Astrocyte of the hippocampus (primary cell): ENCODE results near the gene PATZ1.

Source experiments
- DNase-seq: peaks from one replicate; pipeline ENCODE4 v3.0.0; 2011; ENCODE audit warnings: low read depth, low spot score

PATZ1 gene

DNA sequence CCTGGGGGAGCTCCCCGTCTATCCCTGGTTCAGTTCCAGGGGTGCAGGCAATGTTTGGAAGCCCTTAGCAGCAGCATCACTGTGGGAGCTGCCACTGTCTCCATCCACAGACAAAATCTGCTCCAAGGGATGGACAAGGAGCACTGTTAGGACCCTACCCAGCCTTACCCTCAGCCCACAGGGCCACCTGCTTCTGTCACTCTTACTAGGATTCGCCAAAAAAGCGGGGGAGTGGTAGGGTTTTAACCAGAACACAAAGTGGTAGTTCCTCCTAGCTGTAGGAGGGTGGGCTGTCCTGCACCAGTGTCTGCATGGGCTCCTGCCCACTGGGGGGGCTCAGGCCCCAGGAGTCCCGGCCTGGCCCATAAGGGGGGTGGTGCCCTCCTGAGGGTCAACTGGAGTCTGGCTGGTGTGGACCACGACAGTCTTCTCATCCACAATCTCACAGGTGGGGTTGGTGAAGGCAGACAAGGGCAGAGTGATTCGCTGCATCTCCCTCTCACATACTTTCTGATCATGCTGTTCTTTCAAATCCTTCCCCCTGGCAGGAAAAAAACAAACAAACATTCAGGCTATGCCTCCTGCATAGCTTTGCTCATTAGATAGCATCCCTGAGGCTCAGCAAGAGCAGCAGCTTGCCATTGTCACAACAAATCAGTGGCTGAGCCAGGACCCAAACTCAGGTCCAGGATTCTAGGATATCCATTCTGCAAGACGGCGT, 63.2 kb downstream of the PATZ1 start:
- DNase-seq: no peak

DNA sequence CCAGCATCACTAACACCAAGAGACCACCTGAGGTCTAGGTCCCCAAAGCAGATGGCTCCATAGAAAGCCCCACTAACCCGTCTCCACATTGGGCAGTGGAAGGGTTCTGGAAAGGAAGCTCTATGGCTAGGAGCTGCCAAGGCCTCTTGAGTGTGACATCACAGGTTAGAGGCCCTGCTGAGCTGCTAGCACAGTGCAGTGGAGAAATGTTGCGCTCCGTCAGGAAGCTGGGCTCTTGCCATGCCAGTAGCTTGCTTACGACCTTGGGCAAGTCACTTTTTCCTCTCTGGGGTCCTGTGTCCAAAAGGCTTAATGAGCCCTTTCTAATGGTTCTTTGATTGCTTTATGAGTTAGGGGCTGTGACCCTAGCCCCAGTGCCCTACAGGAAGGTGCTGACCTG, 64.4 kb downstream of the PATZ1 start:
- no peak for DNase-seq

DNA sequence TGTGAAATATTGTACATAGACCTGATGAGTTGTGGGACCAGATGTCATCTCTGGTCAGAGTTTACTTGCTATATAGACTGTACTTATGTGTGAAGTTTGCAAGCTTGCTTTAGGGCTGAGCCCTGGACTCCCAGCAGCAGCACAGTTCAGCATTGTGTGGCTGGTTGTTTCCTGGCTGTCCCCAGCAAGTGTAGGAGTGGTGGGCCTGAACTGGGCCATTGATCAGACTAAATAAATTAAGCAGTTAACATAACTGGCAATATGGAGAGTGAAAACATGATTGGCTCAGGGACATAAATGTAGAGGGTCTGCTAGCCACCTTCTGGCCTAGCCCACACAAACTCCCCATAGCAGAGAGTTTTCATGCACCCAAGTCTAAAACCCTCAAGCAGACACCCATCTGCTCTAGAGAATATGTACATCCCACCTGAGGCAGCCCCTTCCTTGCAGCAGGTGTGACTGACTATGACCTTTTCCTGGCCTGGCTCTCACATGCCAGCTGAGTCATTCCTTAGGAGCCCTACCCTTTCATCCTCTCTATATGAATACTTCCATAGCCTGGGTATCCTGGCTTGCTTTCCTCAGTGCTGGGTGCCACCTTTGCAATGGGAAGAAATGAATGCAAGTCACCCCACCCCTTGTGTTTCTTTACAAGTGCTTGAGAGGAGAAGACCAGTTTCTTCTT, 66.2 kb downstream of the PATZ1 start:
- DNase-seq: no peak

DNA sequence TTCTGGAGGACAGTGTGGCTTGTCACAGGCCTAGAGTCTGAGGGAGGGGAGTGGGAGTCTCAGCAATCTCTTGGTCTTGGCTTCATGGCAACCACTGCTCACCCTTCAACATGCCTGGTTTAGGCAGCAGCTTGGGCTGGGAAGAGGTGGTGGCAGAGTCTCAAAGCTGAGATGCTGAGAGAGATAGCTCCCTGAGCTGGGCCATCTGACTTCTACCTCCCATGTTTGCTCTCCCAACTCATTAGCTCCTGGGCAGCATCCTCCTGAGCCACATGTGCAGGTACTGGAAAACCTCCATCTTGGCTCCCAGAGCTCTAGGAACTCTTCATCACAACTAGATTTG, 66.8 kb downstream of the PATZ1 start:
- no peak for DNase-seq

DNA sequence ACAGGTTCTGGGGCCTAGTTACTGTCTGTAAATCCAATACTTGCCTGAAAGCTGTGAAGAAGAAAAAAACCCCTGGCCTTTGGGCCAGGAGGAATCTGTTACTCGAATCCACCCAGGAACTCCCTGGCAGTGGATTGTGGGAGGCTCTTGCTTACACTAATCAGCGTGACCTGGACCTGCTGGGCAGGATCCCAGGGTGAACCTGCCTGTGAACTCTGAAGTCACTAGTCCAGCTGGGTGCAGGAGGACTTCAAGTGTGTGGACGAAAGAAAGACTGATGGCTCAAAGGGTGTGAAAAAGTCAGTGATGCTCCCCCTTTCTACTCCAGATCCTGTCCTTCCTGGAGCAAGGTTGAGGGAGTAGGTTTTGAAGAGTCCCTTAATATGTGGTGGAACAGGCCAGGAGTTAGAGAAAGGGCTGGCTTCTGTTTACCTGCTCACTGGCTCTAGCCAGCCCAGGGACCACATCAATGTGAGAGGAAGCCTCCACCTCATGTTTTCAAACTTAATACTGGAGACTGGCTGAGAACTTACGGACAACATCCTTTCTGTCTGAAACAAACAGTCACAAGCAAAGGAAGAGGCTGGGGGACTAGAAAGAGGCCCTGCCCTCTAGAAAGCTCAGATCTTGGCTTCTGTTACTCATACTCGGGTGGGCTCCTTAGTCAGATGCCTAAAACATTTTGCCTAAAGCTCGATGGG, 67.4 kb downstream of the PATZ1 start:
- no peak for DNase-seq

DNA sequence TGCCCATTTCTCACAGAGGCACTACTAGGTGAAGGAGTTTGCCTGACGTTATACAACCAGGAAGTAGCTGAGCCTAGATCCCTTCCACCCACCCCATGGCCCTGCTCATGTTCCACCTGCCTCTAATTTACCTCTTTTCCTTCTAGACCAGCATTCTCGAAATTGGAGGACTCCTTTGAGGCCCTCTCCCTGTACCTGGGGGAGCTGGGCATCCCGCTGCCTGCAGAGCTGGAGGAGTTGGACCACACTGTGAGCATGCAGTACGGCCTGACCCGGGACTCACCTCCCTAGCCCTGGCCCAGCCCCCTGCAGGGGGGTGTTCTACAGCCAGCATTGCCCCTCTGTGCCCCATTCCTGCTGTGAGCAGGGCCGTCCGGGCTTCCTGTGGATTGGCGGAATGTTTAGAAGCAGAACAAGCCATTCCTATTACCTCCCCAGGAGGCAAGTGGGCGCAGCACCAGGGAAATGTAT, 68.0 kb downstream of the PATZ1 start:
- DNase-seq: no peak

DNA sequence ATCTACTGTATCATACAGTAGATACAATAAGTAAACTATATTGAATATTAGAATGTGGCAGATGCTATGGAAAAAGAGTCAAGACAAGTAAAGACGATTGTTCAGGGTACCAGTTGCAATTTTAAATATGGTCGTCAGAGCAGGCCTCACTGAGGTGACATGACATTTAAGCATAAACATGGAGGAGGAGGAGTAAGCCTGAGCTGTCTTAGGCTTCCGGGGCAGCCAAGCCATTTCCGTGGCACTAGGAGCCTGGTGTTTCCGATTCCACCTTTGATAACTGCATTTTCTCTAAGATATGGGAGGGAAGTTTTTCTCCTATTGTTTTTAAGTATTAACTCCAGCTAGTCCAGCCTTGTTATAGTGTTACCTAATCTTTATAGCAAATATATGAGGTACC, 68.4 kb downstream of the PATZ1 start:
- DNase-seq: no peak

DNA sequence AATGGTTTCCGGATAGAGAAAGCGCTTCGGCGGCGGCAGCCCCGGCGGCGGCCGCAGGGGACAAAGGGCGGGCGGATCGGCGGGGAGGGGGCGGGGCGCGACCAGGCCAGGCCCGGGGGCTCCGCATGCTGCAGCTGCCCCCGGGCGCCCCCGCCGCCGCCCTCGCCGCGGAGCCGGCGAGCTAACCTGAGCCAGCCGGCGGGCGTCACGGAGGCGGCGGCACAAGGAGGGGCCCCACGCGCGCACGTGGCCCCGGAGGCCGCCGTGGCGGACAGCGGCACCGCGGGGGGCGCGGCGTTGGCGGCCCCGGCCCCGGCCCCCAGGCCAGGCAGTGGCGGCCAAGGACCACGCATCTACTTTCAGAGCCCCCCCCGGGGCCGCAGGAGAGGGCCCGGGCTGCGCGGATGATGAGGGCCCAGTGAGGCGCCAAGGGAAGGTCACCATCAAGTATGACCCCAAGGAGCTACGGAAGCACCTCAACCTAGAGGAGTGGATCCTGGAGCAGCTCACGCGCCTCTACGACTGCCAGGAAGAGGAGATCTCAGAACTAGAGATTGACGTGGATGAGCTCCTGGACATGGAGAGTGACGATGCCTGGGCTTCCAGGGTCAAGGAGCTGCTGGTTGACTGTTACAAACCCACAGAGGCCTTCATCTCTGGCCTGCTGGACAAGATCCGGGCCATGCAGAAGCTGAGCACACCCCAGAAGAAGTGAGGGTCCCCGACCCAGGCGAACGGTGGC, 69.5 kb downstream of the PATZ1 start:
- no peak for DNase-seq
